Mesenchymal stem cell (in vitro differentiated cells and primary cell): ENCODE results near the gene IGFBP5.

Experiments
- DNase-seq: peaks from one replicate; pipeline ENCODE4 v3.0.0-alpha.2; 2013
- H2AFZ ChIP-seq: one replicate; pipeline ENCODE4 v1.6.1; 2013; ENCODE audit warnings: low read depth, mild to moderate bottlenecking, control low read depth, inconsistent platforms, low read length, moderate library complexity
- H2AK5ac ChIP-seq: 2 replicates; pipeline ENCODE4 v1.6.1; 2013; ENCODE audit warnings: low read length, moderate library complexity, mild to moderate bottlenecking, inconsistent platforms; ENCODE audit not compliant: severe bottlenecking
- H2BK120ac ChIP-seq: one replicate; pipeline ENCODE4 v1.6.1; 2013; ENCODE audit warnings: low read depth, mild to moderate bottlenecking, inconsistent platforms, low read length, moderate library complexity
- H2BK12ac ChIP-seq, 2 experiments: one replicate each; pipeline ENCODE4 v1.6.1; 2013; ENCODE audit warnings: inconsistent platforms in 2 of 2, low read length in 2 of 2, mild to moderate bottlenecking in 2 of 2, moderate library complexity in 2 of 2, control low read depth in 1 of 2
- H2BK15ac ChIP-seq: one replicate; pipeline ENCODE4 v1.6.1; 2013; ENCODE audit warnings: mild to moderate bottlenecking, low read depth, inconsistent platforms; ENCODE audit not compliant: poor library complexity, severe bottlenecking
- H2BK5ac ChIP-seq: 2 replicates; pipeline ENCODE4 v1.6.1; 2013; ENCODE audit warnings: low read depth, mild to moderate bottlenecking, low read length, control low read depth, inconsistent platforms; ENCODE audit not compliant: poor library complexity, severe bottlenecking
- H3K14ac ChIP-seq, 2 experiments: one replicate each; pipeline ENCODE4 v1.6.1; 2013; ENCODE audit warnings: inconsistent platforms in 2 of 2, low read length in 2 of 2, control low read depth in 1 of 2, mild to moderate bottlenecking in 1 of 2, moderate library complexity in 1 of 2
- H3K18ac ChIP-seq, 2 experiments: one replicate each; pipeline ENCODE4 v1.6.1; 2013; ENCODE audit warnings: inconsistent platforms in 2 of 2, low read length in 2 of 2, control low read depth in 1 of 2, low read depth in 1 of 2, mild to moderate bottlenecking in 1 of 2
- H3K23ac ChIP-seq, 2 experiments: one replicate each; pipeline ENCODE4 v1.6.1; 2013; ENCODE audit warnings: inconsistent platforms in 2 of 2, low read length in 2 of 2, mild to moderate bottlenecking in 2 of 2, moderate library complexity in 2 of 2, control low read depth in 1 of 2
- H3K27ac ChIP-seq: 2 replicates; pipeline ENCODE4 v1.5.1; 2013; ENCODE audit warnings: mild to moderate bottlenecking, moderate library complexity, low read length, control low read depth, inconsistent platforms; ENCODE audit not compliant: poor library complexity, severe bottlenecking
- H3K27me3 ChIP-seq, 2 experiments: 2 replicates each; pipeline versions ENCODE4 v1.6.1 to v1.7.0; 2013; ENCODE audit warnings: low read length in 2 of 2, mild to moderate bottlenecking in 2 of 2, moderate library complexity in 2 of 2, control low read depth in 1 of 2, inconsistent platforms in 1 of 2; ENCODE audit not compliant: control insufficient read depth in 1 of 2, insufficient read depth in 1 of 2
- H3K36me3 ChIP-seq, 2 experiments: 2 replicates each; pipeline versions ENCODE4 v1.6.1 to v1.7.0; 2013; ENCODE audit warnings: low read length in 2 of 2, control low read depth in 1 of 2, inconsistent platforms in 1 of 2, low read depth in 1 of 2, mild to moderate bottlenecking in 1 of 2; ENCODE audit not compliant: insufficient read depth in 2 of 2, control insufficient read depth in 1 of 2
- H3K4ac ChIP-seq, 2 experiments: one replicate each; pipeline ENCODE4 v1.6.1; 2013; ENCODE audit warnings: inconsistent platforms in 2 of 2, low read length in 2 of 2, mild to moderate bottlenecking in 2 of 2, moderate library complexity in 2 of 2, control low read depth in 1 of 2, low read depth in 1 of 2
- H3K4me1 ChIP-seq: 2 replicates; pipeline ENCODE4 v1.6.1; 2013; ENCODE audit warnings: low read depth, low read length, control low read depth; ENCODE audit not compliant: control insufficient read depth, insufficient read depth
- H3K4me2 ChIP-seq: 2 replicates; pipeline ENCODE4 v1.6.1; 2013; ENCODE audit warnings: low read length, mild to moderate bottlenecking, inconsistent platforms; ENCODE audit not compliant: poor library complexity, severe bottlenecking
- H3K4me3 ChIP-seq, 2 experiments: 2 replicates each; pipeline versions ENCODE4 v1.5.1 to v1.7.0; 2013; ENCODE audit warnings: low read length in 2 of 2, mild to moderate bottlenecking in 2 of 2, control low read depth in 1 of 2, low read depth in 1 of 2; ENCODE audit not compliant: insufficient read depth in 1 of 2
- H3K79me1 ChIP-seq: replicated peaks from 2 replicates; pipeline ENCODE4 v1.6.1; 2013; ENCODE audit warnings: mild to moderate bottlenecking, control low read depth, low read length, inconsistent platforms; ENCODE audit not compliant: poor library complexity, severe bottlenecking
- H3K9ac ChIP-seq: 2 replicates; pipeline ENCODE4 v1.7.0; 2013; ENCODE audit warnings: mild to moderate bottlenecking, low read length, moderate library complexity
- H3K9me3 ChIP-seq: 2 replicates; pipeline ENCODE4 v1.7.0; 2013; ENCODE audit warnings: mild to moderate bottlenecking, low read length; ENCODE audit not compliant: control insufficient read depth
- H4K8ac ChIP-seq: one replicate; pipeline ENCODE4 v1.6.1; 2013; ENCODE audit warnings: inconsistent platforms, mild to moderate bottlenecking, low read length, moderate library complexity
- H4K91ac ChIP-seq: one replicate; pipeline ENCODE4 v1.6.1; 2013; ENCODE audit warnings: mild to moderate bottlenecking, low read length, inconsistent platforms
- WGBS: methylation state at CpG from one replicate; pipeline ENCODE4 v1.1.7; 2013; ENCODE audit warnings: mixed read lengths; 5-methylcytosine and 5-hydroxymethylcytosine counted together

The IGFBP5 gene

GRCh38 chr2:216680951-216681629 lies 14.3 kb downstream of the IGFBP5 start:
- no peak for DNase-seq
- H2BK120ac ChIP-seq: no peak overlapping the region
- H2BK12ac ChIP-seq: no peak overlapping the region
- H3K18ac ChIP-seq: no peak overlapping the region
- no peak overlapping the region for H3K4ac ChIP-seq
- no peaks in the 10 kb centered on the region for H3K9me3 ChIP-seq
- peaks cover 40 to 86% of the 10 kb centered on the region in 2 experiments for H3K36me3 ChIP-seq
- H3K27ac ChIP-seq: no peak overlapping the region
- no peak overlapping the region for H3K4me3 ChIP-seq
- H3K23ac ChIP-seq: no peak overlapping the region
- peaks cover 9% of the 10 kb centered on the region for H3K4me1 ChIP-seq
- H3K4me2 ChIP-seq: no peak overlapping the region
- no peak overlapping the region for H2AK5ac ChIP-seq
- H2AFZ ChIP-seq: no peak overlapping the region
- no peak overlapping the region for H4K91ac ChIP-seq
- H2BK5ac ChIP-seq: no peak overlapping the region
- WGBS: 95% methylated on average over 8 of the region's 10 CpGs
- H3K9ac ChIP-seq: no peak overlapping the region
- H3K79me1 ChIP-seq: peaks cover under 1% of the 10 kb centered on the region
- H3K27me3 ChIP-seq: no peaks in the 10 kb centered on the region
- no peak overlapping the region for H2BK15ac ChIP-seq
- no peak overlapping the region for H3K14ac ChIP-seq
- H4K8ac ChIP-seq: no peak overlapping the region

- peak; percentile 81 for DNase-seq
- H3K23ac ChIP-seq: no peak overlapping the region
- peak overlapping the region; percentile 76 for H4K8ac ChIP-seq
- no peak overlapping the region for H3K27ac ChIP-seq
- H3K4me3 ChIP-seq: no peak overlapping the region
- H2BK120ac ChIP-seq: peak overlapping the region; percentile 35
- peak overlapping the region; percentile 9 for H3K9ac ChIP-seq
- WGBS: 63% methylated on average over 11 of the region's 14 CpGs
- H3K14ac ChIP-seq: no peak overlapping the region
- H3K27me3 ChIP-seq: no peaks in the 10 kb centered on the region
- peak overlapping the region in 1 of 2 experiments; percentile 27 for H3K4ac ChIP-seq
- H3K36me3 ChIP-seq: peaks cover 45 to 88% of the 10 kb centered on the region in 2 experiments
- peaks cover 7% of the 10 kb centered on the region for H3K4me1 ChIP-seq
- no peak overlapping the region for H3K4me2 ChIP-seq
- H2BK12ac ChIP-seq: no peak overlapping the region
- H2BK5ac ChIP-seq: no peak overlapping the region
- H2AK5ac ChIP-seq: no peak overlapping the region
- H3K79me1 ChIP-seq: no peaks in the 10 kb centered on the region
- H2AFZ ChIP-seq: no peak overlapping the region
- no peak overlapping the region for H4K91ac ChIP-seq
- no peak overlapping the region for H2BK15ac ChIP-seq
- H3K9me3 ChIP-seq: no peaks in the 10 kb centered on the region
- peak overlapping the region; percentile 0 to 72 for H3K18ac ChIP-seq
Observed at GRCh38 chr2:216679658-216680024, 15.7 kb downstream of the IGFBP5 start.

- H3K23ac ChIP-seq: no peak overlapping the region
- no peak for DNase-seq
- H2BK12ac ChIP-seq: peak overlapping the region in 1 of 2 experiments; percentile 45
- no peak overlapping the region for H3K27ac ChIP-seq
- no peak overlapping the region for H2AFZ ChIP-seq
- no peaks in the 10 kb centered on the region for H3K79me1 ChIP-seq
- H2BK15ac ChIP-seq: peak overlapping the region; percentile 84
- peaks cover 49 to 90% of the 10 kb centered on the region in 2 experiments for H3K36me3 ChIP-seq
- no peak overlapping the region for H2BK5ac ChIP-seq
- no peak overlapping the region for H2AK5ac ChIP-seq
- WGBS: 87% methylated on average over 21 of the region's 21 CpGs
- no peaks in the 10 kb centered on the region for H3K9me3 ChIP-seq
- H2BK120ac ChIP-seq: peak overlapping the region; percentile 71
- H4K8ac ChIP-seq: peak overlapping the region; percentile 76
- no peak overlapping the region for H3K14ac ChIP-seq
- no peaks in the 10 kb centered on the region for H3K27me3 ChIP-seq
- H3K4me2 ChIP-seq: no peak overlapping the region
- H3K4me1 ChIP-seq: peaks cover 7% of the 10 kb centered on the region
- no peak overlapping the region for H4K91ac ChIP-seq
- H3K9ac ChIP-seq: no peak overlapping the region
- no peak overlapping the region for H3K4me3 ChIP-seq
- H3K18ac ChIP-seq: peak overlapping the region; percentile 0 to 72
- H3K4ac ChIP-seq: peak overlapping the region in 1 of 2 experiments; percentile 27
Observed at GRCh38 chr2:216678813-216679657, 16.3 kb downstream of the IGFBP5 start.

- 97% methylated on average over 12 of the region's 12 CpGs for WGBS
- H3K4me1 ChIP-seq: peaks cover 4% of the 10 kb centered on the region
Observed at GRCh38 chr2:216678098-216678465, 17.3 kb downstream of the IGFBP5 start.

More at GRCh38 chr2:216678098-216678465, 17.3 kb downstream of the IGFBP5 start:
- Histone ChIP-seq H2AFZ (no peak overlapping the region), H3K9me3 (no peaks in the 10 kb centered on the region), H2BK15ac (no peak overlapping the region), H3K27me3 (no peaks in the 10 kb centered on the region), H2BK120ac (no peak overlapping the region), H2BK5ac (no peak overlapping the region), H3K79me1 (no peaks in the 10 kb centered on the region), H3K18ac (no peak overlapping the region), H3K9ac (no peak overlapping the region), H3K23ac (no peak overlapping the region), H3K36me3 (peaks cover 55 to 93% of the 10 kb centered on the region in 2 experiments), H2BK12ac (no peak overlapping the region), H3K4ac (no peak overlapping the region), H3K14ac (no peak overlapping the region), H2AK5ac (no peak overlapping the region), H4K91ac (no peak overlapping the region), H3K4me2 (no peak overlapping the region), H3K4me3 (no peak overlapping the region), H3K27ac (no peak overlapping the region), H4K8ac (no peak overlapping the region)
- DNase-seq: no peak
